ENCODE results near the gene TSEN54.

TSEN54 gene

DNA sequence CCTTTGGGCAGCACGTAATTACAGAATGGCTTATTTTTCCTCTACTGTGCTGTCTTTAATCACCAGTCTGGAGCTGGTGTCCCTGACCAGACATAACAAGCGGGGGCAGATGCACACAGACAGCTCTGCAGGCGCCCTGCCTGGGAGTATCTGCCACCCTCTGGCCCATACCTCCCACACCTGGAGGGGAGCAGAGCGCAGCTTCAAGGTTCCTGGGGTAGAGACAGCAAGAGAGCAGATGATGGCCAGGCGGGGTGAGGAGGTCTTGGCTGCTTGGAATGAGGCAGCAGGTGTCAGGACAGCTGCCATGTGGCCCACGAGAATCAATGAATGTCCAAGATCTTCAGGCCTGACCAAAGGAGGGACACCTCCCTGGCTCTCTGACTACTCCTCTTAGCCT lies 36.0 kb upstream of the TSEN54 start:
- no peaks in the 10 kb centered on the region for H3K27me3 ChIP-seq (replicated peaks; ENCODE audit: insufficient read depth, low read length)
- H3K9me2 ChIP-seq (replicated peaks; ENCODE audit: insufficient read depth, low read length), result no peaks in the 10 kb centered on the region
- no peaks in the 10 kb centered on the region for H4K20me1 ChIP-seq (ENCODE audit: insufficient read depth, low read length)
- H3K9me3 ChIP-seq (replicated peaks; ENCODE audit: insufficient read depth, low read length), result no peaks in the 10 kb centered on the region
- DNase-seq, result no peak
- no peak overlapping the region for H3K4me3 ChIP-seq (ENCODE audit: low read length)
- H3K9ac ChIP-seq (ENCODE audit: low read length), result no peak overlapping the region
- H3K4me1 ChIP-seq (ENCODE audit: low read length), result no peaks in the 10 kb centered on the region
- no peak overlapping the region for H3K27ac ChIP-seq (ENCODE audit: low read length)
- H3K79me2 ChIP-seq (ENCODE audit: low read length), result no peaks in the 10 kb centered on the region
- no peak overlapping the region for H3K4me2 ChIP-seq (ENCODE audit: low read depth, low read length)
- TF ChIP-seq EZH2 (optimal IDR thresholded peaks at IDR 0.05; ENCODE audit: low read depth, low read length), result no peak
- TF ChIP-seq, protein P1, sequence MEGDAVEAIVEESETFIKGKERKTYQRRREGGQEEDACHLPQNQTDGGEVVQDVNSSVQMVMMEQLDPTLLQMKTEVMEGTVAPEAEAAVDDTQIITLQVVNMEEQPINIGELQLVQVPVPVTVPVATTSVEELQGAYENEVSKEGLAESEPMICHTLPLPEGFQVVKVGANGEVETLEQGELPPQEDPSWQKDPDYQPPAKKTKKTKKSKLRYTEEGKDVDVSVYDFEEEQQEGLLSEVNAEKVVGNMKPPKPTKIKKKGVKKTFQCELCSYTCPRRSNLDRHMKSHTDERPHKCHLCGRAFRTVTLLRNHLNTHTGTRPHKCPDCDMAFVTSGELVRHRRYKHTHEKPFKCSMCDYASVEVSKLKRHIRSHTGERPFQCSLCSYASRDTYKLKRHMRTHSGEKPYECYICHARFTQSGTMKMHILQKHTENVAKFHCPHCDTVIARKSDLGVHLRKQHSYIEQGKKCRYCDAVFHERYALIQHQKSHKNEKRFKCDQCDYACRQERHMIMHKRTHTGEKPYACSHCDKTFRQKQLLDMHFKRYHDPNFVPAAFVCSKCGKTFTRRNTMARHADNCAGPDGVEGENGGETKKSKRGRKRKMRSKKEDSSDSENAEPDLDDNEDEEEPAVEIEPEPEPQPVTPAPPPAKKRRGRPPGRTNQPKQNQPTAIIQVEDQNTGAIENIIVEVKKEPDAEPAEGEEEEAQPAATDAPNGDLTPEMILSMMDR (IDR thresholded peaks at IDR 0.05; ENCODE audit: low read length), result no peak
- no peak for TF ChIP-seq EZH2phosphoT487 (IDR thresholded peaks at IDR 0.05; ENCODE audit: low read length)
- no peak overlapping the region for H2AFZ ChIP-seq (ENCODE audit: low read length)
- no peaks in the 10 kb centered on the region for H3F3A ChIP-seq (ENCODE audit: insufficient read depth, low read length)
- H3K36me3 ChIP-seq (replicated peaks; ENCODE audit: insufficient read depth, low read length), result no peaks in the 10 kb centered on the region

DNA sequence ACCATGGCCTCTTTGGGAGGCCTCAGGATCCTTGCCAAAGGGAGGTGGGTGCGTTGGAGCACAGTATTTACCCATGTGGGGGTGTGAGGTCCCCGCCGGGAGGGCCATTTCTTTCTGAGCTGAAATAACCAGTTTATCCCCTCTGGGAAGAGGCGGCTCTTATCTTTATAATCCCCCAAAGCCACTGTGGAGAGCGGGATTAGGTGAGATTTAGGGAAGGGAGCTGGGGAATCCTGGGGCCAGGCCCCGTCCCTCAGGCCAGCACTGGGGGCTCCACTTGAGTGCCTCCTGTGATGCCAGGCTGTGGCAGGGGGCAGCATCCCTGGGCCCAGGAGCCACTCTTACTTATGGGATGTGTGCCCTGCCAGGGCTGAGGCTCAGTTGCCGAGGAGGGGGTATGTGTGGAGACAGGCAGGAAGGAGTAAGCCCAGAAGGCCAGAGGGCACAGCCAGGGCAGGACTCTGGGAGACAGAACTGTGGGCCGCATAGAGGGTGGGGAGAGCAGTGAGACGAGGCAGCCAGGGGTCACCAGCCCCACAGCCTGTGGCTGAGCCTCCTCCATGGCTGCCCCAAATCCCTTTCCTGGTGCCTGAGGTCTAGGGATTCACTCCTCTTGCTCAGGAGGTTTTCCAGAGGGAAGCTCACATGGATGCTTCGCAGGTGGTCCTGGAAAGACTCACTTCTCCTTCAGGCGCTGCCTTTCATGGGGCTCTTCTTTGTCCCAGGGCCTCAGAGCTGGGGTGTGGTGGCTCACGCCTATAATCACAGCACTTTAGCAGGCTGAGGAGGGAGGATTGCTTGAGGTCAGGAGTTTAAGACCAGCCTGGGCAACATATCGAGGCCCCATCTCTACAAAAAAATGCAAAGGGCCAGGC lies 34.9 kb upstream of the TSEN54 start:
- Histone ChIP-seq H3K79me2 (ENCODE audit: low read length) (no peaks in the 10 kb centered on the region), H3K4me2 (ENCODE audit: low read depth, low read length) (no peak overlapping the region), H3K36me3 (replicated peaks; ENCODE audit: insufficient read depth, low read length) (no peaks in the 10 kb centered on the region), H4K20me1 (ENCODE audit: insufficient read depth, low read length) (no peaks in the 10 kb centered on the region), H3K9me2 (replicated peaks; ENCODE audit: insufficient read depth, low read length) (no peaks in the 10 kb centered on the region), H3K27me3 (replicated peaks; ENCODE audit: insufficient read depth, low read length) (no peaks in the 10 kb centered on the region), H3K9me3 (replicated peaks; ENCODE audit: insufficient read depth, low read length) (no peaks in the 10 kb centered on the region), H2AFZ (ENCODE audit: low read length) (no peak overlapping the region), H3K4me3 (ENCODE audit: low read length) (no peak overlapping the region), H3F3A (ENCODE audit: insufficient read depth, low read length) (no peaks in the 10 kb centered on the region), H3K9ac (ENCODE audit: low read length) (no peak overlapping the region), H3K4me1 (ENCODE audit: low read length) (no peaks in the 10 kb centered on the region), H3K27ac (ENCODE audit: low read length) (no peak overlapping the region)
- DNase-seq, result no peak
- TF ChIP-seq, protein P1 (IDR thresholded peaks at IDR 0.05; ENCODE audit: low read length), result no peak
- TF ChIP-seq EZH2 (optimal IDR thresholded peaks at IDR 0.05; ENCODE audit: low read depth, low read length), result no peak
- TF ChIP-seq EZH2phosphoT487 (IDR thresholded peaks at IDR 0.05; ENCODE audit: low read length), result no peak

DNA sequence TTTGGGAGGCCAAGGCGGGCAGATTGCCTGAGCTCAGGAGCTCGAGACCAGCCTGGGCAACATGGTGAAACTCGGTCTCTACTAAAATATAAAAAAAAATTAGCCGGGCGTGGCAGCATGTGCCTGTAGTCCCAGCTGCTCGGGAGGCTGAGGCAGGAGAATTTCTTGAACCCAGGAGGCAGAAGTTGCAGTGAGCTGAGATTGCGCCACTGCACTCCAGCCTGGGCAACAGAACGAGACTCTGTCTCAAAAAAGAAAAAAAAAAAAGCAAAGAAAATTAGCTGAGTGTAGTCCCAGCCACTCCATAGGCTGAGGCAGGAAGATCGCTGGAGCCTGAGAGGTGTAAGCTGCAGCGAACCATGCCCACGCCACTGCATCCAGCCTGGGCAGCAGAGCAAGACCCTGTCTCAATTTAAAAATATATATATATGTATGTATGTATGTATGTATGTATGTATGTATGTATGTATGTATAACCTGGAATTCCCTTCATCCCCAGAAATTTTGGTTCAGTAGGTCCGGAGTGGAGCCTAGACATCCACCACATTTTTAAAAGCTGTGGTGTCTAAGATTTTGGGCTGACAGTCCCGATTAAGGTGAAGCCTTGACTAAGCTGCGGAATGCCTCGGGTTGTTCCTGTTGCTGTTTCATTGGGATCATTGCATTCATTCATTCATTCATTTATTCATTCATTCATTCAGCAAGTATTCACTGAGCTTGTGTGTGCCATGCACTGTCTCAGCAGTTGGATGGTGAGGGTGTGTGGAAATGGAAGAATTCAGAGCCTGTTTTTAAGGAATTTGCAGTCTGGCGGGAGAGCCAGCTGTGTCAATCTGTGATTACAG lies 34.0 kb upstream of the TSEN54 start:
- no peaks in the 10 kb centered on the region for H3F3A ChIP-seq (ENCODE audit: insufficient read depth, low read length)
- H3K9ac ChIP-seq (ENCODE audit: low read length), result no peak overlapping the region
- H3K4me2 ChIP-seq (ENCODE audit: low read depth, low read length), result no peak overlapping the region
- no peaks in the 10 kb centered on the region for H4K20me1 ChIP-seq (ENCODE audit: insufficient read depth, low read length)
- no peak overlapping the region for H2AFZ ChIP-seq (ENCODE audit: low read length)
- no peak for TF ChIP-seq EZH2 (optimal IDR thresholded peaks at IDR 0.05; ENCODE audit: low read depth, low read length)
- TF ChIP-seq, protein P1 (IDR thresholded peaks at IDR 0.05; ENCODE audit: low read length), result no peak
- TF ChIP-seq EZH2phosphoT487 (IDR thresholded peaks at IDR 0.05; ENCODE audit: low read length), result no peak
- H3K27ac ChIP-seq (ENCODE audit: low read length), result no peak overlapping the region
- no peaks in the 10 kb centered on the region for H3K79me2 ChIP-seq (ENCODE audit: low read length)
- H3K9me3 ChIP-seq (replicated peaks; ENCODE audit: insufficient read depth, low read length), result no peaks in the 10 kb centered on the region
- H3K4me1 ChIP-seq (ENCODE audit: low read length), result no peaks in the 10 kb centered on the region
- no peak for DNase-seq
- H3K27me3 ChIP-seq (replicated peaks; ENCODE audit: insufficient read depth, low read length), result no peaks in the 10 kb centered on the region
- H3K4me3 ChIP-seq (ENCODE audit: low read length), result no peak overlapping the region
- no peaks in the 10 kb centered on the region for H3K36me3 ChIP-seq (replicated peaks; ENCODE audit: insufficient read depth, low read length)
- no peaks in the 10 kb centered on the region for H3K9me2 ChIP-seq (replicated peaks; ENCODE audit: insufficient read depth, low read length)

Measured in MM.1S (cell line).